Measurements from ENCODE around the gene SYT17.

SYT17 gene

GRCh38 chr16:19295393-19295792 lies 127.4 kb downstream of the SYT17 start:
- TF ChIP-seq CTCF (IDR thresholded peaks at IDR 0.05), result no peak

DNA sequence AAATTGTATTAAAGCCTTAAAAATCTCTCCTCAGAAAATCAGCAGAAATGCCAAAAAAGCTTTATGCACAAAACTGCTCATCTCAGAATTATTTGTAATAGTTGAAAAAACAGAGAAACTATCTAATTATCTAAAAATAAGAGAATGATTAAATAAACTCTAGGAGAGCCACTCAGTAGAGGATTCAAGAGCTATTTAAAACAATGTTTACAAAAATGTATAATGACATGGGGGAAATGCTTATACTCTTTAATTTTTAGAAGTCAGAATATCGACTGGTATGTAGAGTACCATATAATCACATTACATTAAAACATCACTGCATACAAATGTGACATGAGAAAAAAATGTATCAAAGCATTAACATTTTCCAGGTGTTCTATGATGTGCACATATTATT lies 129.4 kb downstream of the SYT17 start:
- no peak for TF ChIP-seq CTCF (IDR thresholded peaks at IDR 0.05)

GRCh38 chr16:19299565-19299964 lies 131.5 kb downstream of the SYT17 start:
- TF ChIP-seq CTCF (IDR thresholded peaks at IDR 0.05), result no peak

DNA sequence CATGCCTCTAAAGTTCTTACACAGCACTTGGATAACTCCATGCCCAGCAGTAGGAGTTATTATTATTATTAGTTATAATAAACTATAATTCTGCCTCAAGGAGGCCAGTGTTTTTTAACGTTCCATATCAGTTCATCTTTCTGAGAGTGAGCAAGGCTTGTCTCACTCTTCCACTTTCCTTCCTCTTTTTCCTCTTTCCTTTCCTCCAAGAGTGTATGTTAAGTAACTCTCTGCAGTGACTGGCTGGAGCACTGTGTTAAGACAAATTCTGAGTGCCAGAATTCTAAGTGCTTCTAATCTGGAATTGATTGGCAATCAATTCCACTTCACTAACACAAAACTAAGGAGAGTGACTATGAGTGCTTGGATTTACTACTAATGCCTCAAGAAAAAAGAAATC lies 133.9 kb downstream of the SYT17 start:
- TF ChIP-seq CTCF (IDR thresholded peaks at IDR 0.05), result no peak

- TF ChIP-seq CTCF (IDR thresholded peaks at IDR 0.05), result no peak
Observed at GRCh38 chr16:19304750-19305149, 136.7 kb downstream of the SYT17 start.

DNA sequence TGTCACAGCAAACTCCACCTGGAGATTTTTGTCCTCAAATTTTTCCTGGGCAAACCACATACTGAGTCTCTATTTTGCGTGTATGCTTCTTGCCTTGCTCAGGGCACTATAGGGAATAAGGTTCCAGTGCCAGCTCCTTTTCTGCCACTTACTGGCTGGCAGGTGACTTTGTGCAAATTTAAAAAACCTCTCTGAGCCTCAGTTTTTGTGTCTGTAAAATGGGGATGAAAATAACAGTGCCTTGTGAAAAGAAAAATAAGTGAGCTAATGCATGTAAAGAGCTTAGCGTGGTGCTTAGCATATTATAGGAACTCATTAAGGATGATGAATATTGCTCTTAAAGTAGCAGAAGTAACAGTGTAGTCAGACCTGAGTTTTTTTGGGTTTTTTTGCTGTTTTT lies 137.4 kb downstream of the SYT17 start:
- TF ChIP-seq CTCF (IDR thresholded peaks at IDR 0.05), result no peak

- no peak for TF ChIP-seq CTCF (IDR thresholded peaks at IDR 0.05)
Observed at GRCh38 chr16:19307587-19308241, 139.7 kb downstream of the SYT17 start.

GRCh38 chr16:19308392-19308791 lies 140.4 kb downstream of the SYT17 start:
- no peak for TF ChIP-seq CTCF (IDR thresholded peaks at IDR 0.05)

Data from LNCAP (cell line).